ENCODE results near the gene OR14I1.

The OR14I1 gene

GRCh38 chr1:248702714-248703113 is at the start of gene OR14I1:
TSS of gene OR14I1 (minus strand) at chr1:248702766.
- DNase-seq: no peak

GRCh38 chr1:248751635-248752034 is 49.1 kb upstream of the OR14I1 start:
- DNase-seq: no peak

DNA sequence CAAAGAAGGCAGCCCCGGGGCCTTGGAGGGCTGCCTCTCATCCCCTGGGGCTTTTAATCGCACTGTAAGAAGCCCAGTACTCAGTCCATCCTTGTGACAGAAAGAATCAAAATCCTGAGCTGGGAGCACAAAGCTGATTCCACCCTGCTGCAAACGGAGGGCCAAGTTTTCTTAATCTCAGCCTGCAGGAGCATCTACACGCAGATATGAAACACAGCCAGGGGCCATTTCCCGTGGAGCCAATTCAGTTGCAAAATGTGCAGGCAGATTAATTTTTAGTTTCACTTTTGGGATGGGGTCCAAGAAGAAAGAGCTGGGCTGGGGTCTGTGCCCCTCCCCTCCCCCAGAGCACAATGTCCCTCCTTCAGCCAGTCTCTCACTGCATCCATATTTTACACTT is 48.6 kb upstream of the OR14I1 start:
- DNase-seq: no peak

DNA sequence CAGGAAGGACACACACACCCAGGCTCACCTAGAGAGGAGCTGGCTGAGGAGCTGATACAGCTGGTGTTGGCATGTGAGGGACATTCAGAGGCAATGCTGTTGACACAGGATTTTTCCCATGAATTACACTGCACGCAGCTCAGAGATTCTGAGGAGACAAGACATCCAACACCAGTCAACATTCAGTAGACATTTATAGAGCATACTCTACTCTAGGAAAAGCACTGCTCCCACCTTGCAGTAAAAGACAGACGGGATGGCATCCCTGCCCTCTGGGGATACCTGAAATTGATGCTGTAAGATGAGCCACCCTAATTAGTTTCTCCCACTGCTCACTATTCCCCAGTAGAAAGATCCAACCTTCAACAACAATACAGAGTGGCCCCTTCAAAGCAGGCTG is 47.9 kb upstream of the OR14I1 start:
- DNase-seq: no peak

DNA sequence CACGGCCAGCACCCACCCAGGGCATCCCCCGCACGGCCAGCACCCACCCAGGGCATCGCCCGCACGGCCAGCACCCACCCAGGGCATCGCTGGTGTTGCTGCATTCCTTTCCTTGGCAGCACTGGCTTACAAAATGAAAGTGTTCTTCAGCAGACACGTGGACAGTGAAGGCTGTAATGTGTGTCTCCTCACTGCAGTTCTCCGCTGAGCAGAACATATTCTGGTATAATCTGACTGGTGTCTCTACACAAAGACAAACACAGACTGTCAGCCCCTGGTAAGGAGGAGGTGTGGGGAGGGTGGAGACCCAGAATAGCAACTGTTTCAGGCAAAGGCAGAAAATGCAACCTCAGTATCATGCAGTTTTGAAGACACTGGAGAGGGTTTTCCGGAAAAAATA is 45.6 kb upstream of the OR14I1 start:
- DNase-seq: no peak

GRCh38 chr1:248740876-248741275 is 38.3 kb upstream of the OR14I1 start:
- no peak for DNase-seq

- no peak for DNase-seq
Observed at GRCh38 chr1:248739572-248740205, 37.1 kb upstream of the OR14I1 start.

DNA sequence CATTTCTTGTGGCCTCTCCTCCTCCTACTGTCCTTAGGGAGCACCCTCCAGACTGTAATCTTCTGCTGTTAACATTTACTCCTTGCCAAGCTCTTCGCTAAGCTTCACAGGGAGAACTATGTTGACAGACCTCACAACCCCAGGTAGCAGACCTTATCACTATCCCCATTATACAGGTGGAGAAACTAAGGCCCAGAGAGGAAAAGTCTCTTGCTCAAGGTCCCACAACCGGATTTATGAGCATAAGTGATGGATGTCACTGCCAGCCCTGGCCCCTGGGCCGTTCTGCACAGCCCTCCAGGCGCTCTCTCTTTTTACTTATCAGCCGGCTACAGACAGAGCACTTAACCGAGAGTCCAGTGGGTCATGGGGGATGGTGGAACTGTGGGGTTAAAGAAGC is 34.9 kb upstream of the OR14I1 start:
- DNase-seq: no peak

- no peak for DNase-seq
Observed at GRCh38 chr1:248736977-248737376, 34.4 kb upstream of the OR14I1 start.

DNA sequence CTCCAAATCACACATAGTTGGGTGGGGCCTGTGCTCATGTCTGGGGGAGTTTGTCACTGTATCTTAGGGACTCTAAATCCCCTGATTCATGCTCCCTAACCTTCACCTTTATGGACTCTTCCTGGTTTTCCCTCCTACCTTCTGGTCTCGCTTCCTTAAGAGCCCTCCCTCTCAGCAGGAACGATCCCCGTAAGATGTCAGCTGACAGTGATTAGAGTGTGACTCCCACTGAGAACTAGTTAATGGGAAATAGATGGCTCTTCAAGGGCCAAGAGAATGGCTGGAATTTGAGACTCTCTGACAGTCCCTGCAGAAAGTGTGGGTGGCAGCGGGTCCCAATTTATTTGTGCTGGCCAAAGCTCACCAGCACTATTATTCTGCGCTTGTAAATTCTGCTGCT is 31.0 kb upstream of the OR14I1 start:
- DNase-seq: no peak

GRCh38 chr1:248730507-248731335 is 28.2 kb upstream of the OR14I1 start:
- no peak for DNase-seq

- DNase-seq: no peak
Observed at GRCh38 chr1:248714248-248714647, 11.7 kb upstream of the OR14I1 start.

GRCh38 chr1:248710305-248710900 is 7.8 kb upstream of the OR14I1 start:
- peak; percentile 57 for DNase-seq

- DNase-seq: no peak
Observed at GRCh38 chr1:248704606-248705005, 2.0 kb upstream of the OR14I1 start.

GRCh38 chr1:248703674-248704073 is 1.1 kb upstream of the OR14I1 start:
- DNase-seq: no peak

GRCh38 chr1:248699099-248699498 is 3.5 kb downstream of the OR14I1 start:
- DNase-seq: no peak

DNA sequence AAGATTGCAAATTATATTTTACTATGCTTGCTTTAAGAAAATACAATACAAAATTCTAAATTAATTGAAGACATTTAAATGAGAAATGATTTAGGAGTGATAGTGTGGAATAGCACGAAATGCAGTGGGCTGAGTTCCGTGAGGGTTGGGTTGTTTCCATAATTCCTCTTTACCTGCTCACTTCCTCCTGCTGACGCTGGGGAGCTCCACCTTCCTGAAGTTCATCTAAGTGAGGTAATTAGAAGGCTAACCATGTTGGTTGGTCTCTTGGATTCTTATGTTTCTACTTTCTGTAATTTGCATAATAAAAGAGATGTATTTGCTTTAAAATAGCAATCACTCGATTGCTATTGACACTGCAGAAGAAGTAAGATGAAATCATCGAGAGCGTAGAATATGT is 4.7 kb downstream of the OR14I1 start:
- no peak for DNase-seq

- no peak for DNase-seq
Observed at GRCh38 chr1:248696774-248697173, 5.8 kb downstream of the OR14I1 start.

- no peak for DNase-seq
Observed at GRCh38 chr1:248696261-248696660, 6.3 kb downstream of the OR14I1 start.

DNA sequence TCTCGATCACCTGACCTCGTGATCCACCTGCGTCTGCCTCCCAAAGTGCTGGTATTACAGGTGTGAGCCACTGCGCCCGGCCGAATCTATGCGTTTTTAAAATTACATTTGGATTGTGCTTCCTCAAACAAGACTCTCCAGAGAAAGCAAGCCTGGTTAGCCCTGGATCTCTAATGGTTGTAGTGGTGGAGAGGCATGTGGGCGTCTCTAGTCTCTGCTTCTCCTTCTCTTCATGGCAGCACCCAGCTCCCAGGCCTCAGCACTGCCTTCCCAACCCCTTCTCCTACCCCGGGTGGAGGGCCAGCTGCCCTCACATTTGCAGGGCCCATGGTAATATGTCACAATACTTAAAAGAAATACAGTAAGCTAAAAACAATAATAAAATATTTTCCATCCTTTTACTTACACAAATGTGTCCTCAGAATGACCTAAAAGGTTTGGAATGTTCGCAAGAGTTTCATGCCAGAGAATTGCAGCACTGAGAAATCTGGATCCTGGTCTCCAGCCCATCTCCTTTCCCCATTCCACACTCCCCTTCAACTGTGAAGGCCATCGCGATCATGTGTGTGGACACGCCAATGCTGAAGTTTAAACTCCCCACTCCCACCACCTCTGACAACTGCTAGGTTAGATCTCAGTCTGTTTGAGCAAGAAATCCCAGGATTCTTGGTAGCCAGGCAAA is 7.0 kb downstream of the OR14I1 start:
- DNase-seq: no peak

DNA sequence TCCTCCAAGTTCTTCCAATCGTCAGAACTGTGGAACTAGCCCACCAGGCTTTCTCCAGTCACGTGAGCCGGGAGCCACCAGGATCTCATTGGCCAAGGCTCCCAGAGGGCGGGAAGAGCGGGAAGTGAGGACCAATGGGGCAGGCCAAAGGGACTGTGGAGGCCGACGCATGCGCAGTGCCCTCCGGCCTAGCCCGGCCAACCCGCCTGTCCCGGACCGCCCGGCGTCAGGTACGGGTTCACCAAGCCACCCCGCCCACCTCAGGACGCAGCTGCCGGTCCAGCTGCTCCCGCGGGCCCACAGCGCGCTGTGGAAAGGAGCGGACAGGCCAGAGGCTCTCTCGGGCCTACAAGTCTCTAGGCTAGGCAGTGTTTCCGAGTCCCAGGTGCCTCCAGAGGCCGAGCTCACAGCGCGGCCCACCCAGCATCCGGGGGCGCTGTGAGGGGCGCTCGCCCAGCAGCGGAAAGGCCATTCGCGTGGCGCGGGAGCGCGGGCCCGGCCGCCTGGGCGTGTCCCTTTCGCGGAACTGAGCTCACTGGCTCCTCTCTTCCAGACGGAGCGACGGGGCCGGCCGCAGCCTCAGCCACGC is 10.9 kb downstream of the OR14I1 start:
- DNase-seq: no peak

DNA sequence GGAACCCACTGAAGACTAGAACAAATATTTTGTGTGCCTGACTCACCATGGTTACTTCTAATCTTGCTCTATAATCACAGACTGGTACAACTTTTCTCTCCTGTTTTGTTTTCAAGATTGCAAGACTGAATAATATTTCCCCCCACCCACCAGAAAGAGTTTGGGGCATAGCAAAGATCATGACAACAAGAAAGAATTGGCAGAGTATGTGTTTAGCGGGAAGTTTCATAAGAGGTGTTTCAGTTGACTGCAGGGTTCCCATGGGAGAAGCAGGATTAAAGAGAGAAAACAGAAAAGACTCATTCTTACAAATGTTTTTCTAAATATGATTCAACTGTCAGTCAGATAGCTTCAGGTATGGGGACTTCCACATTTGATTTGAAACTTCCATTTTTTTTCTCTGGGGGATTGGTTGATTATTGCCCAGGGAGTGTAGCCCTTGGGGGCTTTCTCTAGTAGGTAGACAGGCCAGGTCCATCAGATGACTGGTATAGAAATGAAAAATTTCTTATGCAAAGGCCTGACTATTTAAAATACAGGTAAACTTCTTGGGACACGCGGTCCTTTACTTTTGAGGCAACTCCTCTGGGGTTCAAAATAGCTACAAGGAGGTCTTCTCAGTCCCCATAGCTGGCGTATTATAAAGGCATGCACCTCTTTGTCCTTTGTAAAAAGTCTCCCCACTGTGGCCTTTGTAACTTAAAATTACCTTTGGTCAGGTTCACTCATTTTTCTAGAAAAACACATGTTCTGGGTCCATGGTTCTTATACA is 13.9 kb downstream of the OR14I1 start:
- no peak for DNase-seq

All from SIG-M5 (cell line).